ENCODE results near the gene ZNF420.
A peak's percentile ranks its signal among the peaks of the same experiment; 100 is the strongest.

ZNF420 gene

DNA sequence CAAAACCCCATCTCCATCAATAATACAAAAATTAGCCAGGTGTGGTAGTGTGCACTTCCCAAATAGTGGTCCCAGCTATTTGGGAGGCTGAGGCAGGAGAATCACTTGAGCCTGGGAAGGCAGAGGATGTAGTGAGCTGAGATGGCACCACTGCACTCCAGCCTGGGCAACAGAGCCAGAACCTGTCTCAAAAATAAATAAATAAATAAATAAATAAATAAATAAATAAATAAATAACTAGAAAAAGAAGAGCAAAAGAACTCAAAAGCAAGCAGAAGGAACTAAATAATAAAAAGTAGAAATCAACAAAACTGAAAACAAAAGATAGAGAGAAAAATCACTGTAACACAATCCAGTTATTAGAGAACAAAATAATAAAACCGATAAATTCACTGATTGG lies 81.9 kb downstream of the ZNF420 start:
- no peak for DNase-seq

DNA sequence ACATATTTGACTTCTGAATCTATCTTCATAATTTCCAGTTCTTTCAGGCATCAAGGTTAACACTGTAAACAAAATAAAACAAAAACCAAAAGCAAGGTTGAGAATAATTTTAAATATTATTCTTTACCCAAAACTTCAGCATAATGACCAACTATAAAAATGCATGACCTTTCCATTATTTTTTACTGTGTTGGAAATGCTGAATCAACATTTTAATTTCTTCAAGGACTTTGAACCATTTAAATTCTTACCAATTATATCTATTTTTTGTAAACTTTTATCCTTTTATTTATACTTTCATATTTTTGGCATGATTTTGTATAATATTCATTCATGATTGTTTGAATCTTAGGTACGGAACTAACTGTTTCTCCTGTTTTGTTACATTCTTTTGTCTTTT lies 87.4 kb downstream of the ZNF420 start:
- no peak for DNase-seq

- DNase-seq: peak; percentile 97
These were observed 94.4 kb downstream of the ZNF420 start, which contains the start of gene ZNF585A for GRCh38 chr19:37172368-37173366. TSS of gene ZNF585A (minus strand) at chr19:37172695. CDS start at chr19:37169910, 2,785 bp downstream.
